Transverse colon (tissue), 3 donors: ENCODE results near the gene DUSP15.

Experiments used
- CTCF ChIP-seq, 5 experiments: fragments of 200-600 bp in 3 of 5; fragments of 450-650 bp in 2 of 5; sonication (generic) in 3 of 5; IDR thresholded peaks; 1 replicate in 2 of 5; 2 replicates in 3 of 5; pipeline ENCODE4 v1.5.1; 2016 to 2017; ENCODE audit warnings: antibody characterized with exemption in 5 of 5, inconsistent platforms in 3 of 5, mild to moderate bottlenecking in 2 of 5, moderate library complexity in 1 of 5
- EP300 ChIP-seq: sonication (generic); formaldehyde crosslinking; IDR thresholded peaks from one replicate; pipeline ENCODE4 v1.6.1; 2017; ENCODE audit warnings: antibody characterized with exemption, low read depth

GRCh38 chr20:31868853-31869672 is 1.3 kb downstream of the DUSP15 start:
- no peak for TF ChIP-seq CTCF (IDR thresholded peaks at IDR 0.05)
- no peak for TF ChIP-seq EP300
